Ramos (cell line): ENCODE measurements around the gene PTCH2.

Source experiments
- in situ Hi-C: fragments of 300-500 bp; cut with MboI; formaldehyde crosslinking; loops from one replicate; pipeline ENCODE4 v1.14.3; 2022; ENCODE audit warnings: low sequenced_read_pairs; ENCODE audit not compliant: unreplicated experiment

Gene PTCH2

GRCh38 chr1:44842486-44842861 is 579 bp downstream of the PTCH2 start:
- in situ Hi-C loops, result no loop called here

- in situ Hi-C loops, result loop anchor here (10.0 kb wide), 1 partner anchor 455 kb away; no protein-coding TSS in a partner anchor
Observed at GRCh38 chr1:44839576-44839975, 3.5 kb downstream of the PTCH2 start.

GRCh38 chr1:44838294-44838693 is 4.8 kb downstream of the PTCH2 start:
- in situ Hi-C loops, result loop anchor here (10.0 kb wide), 1 partner anchor 457 kb away; no protein-coding TSS in a partner anchor

GRCh38 chr1:44835738-44836675 is 7.0 kb downstream of the PTCH2 start:
- in situ Hi-C loops, result loop anchor here (10.0 kb wide), 1 partner anchor 459 kb away; no protein-coding TSS in a partner anchor

GRCh38 chr1:44834328-44834727 is 8.7 kb downstream of the PTCH2 start:
- in situ Hi-C loops, result loop anchor here (10.0 kb wide), 1 partner anchor 460 kb away; no protein-coding TSS in a partner anchor

GRCh38 chr1:44832056-44832705 is 10.9 kb downstream of the PTCH2 start:
- in situ Hi-C loops, result loop anchor here (10.0 kb wide), 1 partner anchor 463 kb away; no protein-coding TSS in a partner anchor

GRCh38 chr1:44831516-44831915 is 11.5 kb downstream of the PTCH2 start:
- in situ Hi-C loops, result loop anchor here (10.0 kb wide), 1 partner anchor 463 kb away; no protein-coding TSS in a partner anchor

GRCh38 chr1:44830900-44831304 is 12.2 kb downstream of the PTCH2 start:
- in situ Hi-C loops, result loop anchor here (10.0 kb wide), 1 partner anchor 464 kb away; no protein-coding TSS in a partner anchor

GRCh38 chr1:44829506-44830384 is 13.3 kb downstream of the PTCH2 start:
- in situ Hi-C loops, result loop anchor here (10.0 kb wide), 1 partner anchor 465 kb away; no protein-coding TSS in a partner anchor

GRCh38 chr1:44828841-44829440 is 14.1 kb downstream of the PTCH2 start:
- in situ Hi-C loops, result no loop called here

- in situ Hi-C loops, result no loop called here
Observed at GRCh38 chr1:44828003-44828651, 14.9 kb downstream of the PTCH2 start.

GRCh38 chr1:44827197-44828002 is 15.7 kb downstream of the PTCH2 start:
- in situ Hi-C loops, result no loop called here

- in situ Hi-C loops, result no loop called here
Observed at GRCh38 chr1:44826375-44827196, 16.5 kb downstream of the PTCH2 start.

GRCh38 chr1:44824392-44824791 is 18.7 kb downstream of the PTCH2 start:
- in situ Hi-C loops, result loop anchor here (25.0 kb wide), 1 partner anchor 688 kb away; the partner anchor contains the start of genes CCDC163, MMACHC and PRDX1

- in situ Hi-C loops, result loop anchor here (25.0 kb wide), 1 partner anchor 689 kb away; the partner anchor contains the start of genes CCDC163, MMACHC and PRDX1
Observed at GRCh38 chr1:44822981-44823451, 20.0 kb downstream of the PTCH2 start.

- in situ Hi-C loops, result loop anchor here (25.0 kb wide), 1 partner anchor 690 kb away; the partner anchor contains the start of genes CCDC163, MMACHC and PRDX1
Observed at GRCh38 chr1:44822131-44822701, 20.8 kb downstream of the PTCH2 start.
